ENCODE measurements around the gene EBF3. TPM values are rescaled to one million over a fixed set of nuclear protein-coding genes. Genes with fewer than 3 reads are reported as not detected.

EBF3 gene
- total RNA-seq, 1 donor from 2014 or later = 0.53 TPM

- H3K9me3 ChIP-seq = no peaks in the 10 kb centered on the region
- no peak overlapping the region for H3K27ac ChIP-seq
- peaks cover 26% of the 10 kb centered on the region for H3K27me3 ChIP-seq (ENCODE audit: low read depth)
- H3K4me1 ChIP-seq = no peaks in the 10 kb centered on the region
- H3K36me3 ChIP-seq = no peaks in the 10 kb centered on the region
- no peak for DNase-seq
- ATAC-seq = no peak
- H3K4me3 ChIP-seq = no peak overlapping the region
- TF ChIP-seq CTCF (IDR thresholded peaks at IDR 0.05) = no peak
- intact Hi-C loops (cut with DNase I) = no loop called here
Observed at GRCh38 chr10:129945064-129945463, 19.0 kb downstream of the EBF3 start.

- Histone ChIP-seq H3K36me3 (no peaks in the 10 kb centered on the region), H3K4me3 (no peak overlapping the region), H3K4me1 (no peaks in the 10 kb centered on the region), H3K27me3 (ENCODE audit: low read depth) (peaks cover 26% of the 10 kb centered on the region), H3K9me3 (no peaks in the 10 kb centered on the region), H3K27ac (no peak overlapping the region)
- no peak for DNase-seq
- intact Hi-C loops (cut with DNase I) = no loop called here
- TF ChIP-seq CTCF (IDR thresholded peaks at IDR 0.05) = no peak
- no peak for ATAC-seq
Observed at GRCh38 chr10:129944456-129944855, 19.6 kb downstream of the EBF3 start.

GRCh38 chr10:129942936-129943715, 20.9 kb downstream of the EBF3 start:
- H3K4me1 ChIP-seq = no peaks in the 10 kb centered on the region
- DNase-seq (no peak), ATAC-seq (no peak)
- H3K27ac ChIP-seq = no peak overlapping the region
- no peaks in the 10 kb centered on the region for H3K36me3 ChIP-seq
- H3K4me3 ChIP-seq = no peak overlapping the region
- H3K9me3 ChIP-seq = no peaks in the 10 kb centered on the region
- no peak for TF ChIP-seq CTCF (IDR thresholded peaks at IDR 0.05)
- intact Hi-C loops (cut with DNase I) = no loop called here
- H3K27me3 ChIP-seq (ENCODE audit: low read depth) = peaks cover 20% of the 10 kb centered on the region

- Histone ChIP-seq H3K27ac (no peak overlapping the region), H3K9me3 (no peaks in the 10 kb centered on the region), H3K36me3 (no peaks in the 10 kb centered on the region), H3K4me3 (no peak overlapping the region), H3K27me3 (ENCODE audit: low read depth) (peaks cover 20% of the 10 kb centered on the region), H3K4me1 (no peaks in the 10 kb centered on the region)
- intact Hi-C loops (cut with DNase I) = no loop called here
- DNase-seq (no peak), ATAC-seq (no peak)
- TF ChIP-seq CTCF (IDR thresholded peaks at IDR 0.05) = no peak
Observed at GRCh38 chr10:129942391-129942790, 21.7 kb downstream of the EBF3 start.

GRCh38 chr10:129942019-129942277, 22.1 kb downstream of the EBF3 start:
- Histone ChIP-seq H3K27me3 (ENCODE audit: low read depth) (peaks cover 20% of the 10 kb centered on the region), H3K36me3 (no peaks in the 10 kb centered on the region), H3K27ac (no peak overlapping the region), H3K4me3 (no peak overlapping the region), H3K4me1 (no peaks in the 10 kb centered on the region), H3K9me3 (no peaks in the 10 kb centered on the region)
- DNase-seq (no peak), ATAC-seq (no peak)
- no peak for TF ChIP-seq CTCF (IDR thresholded peaks at IDR 0.05)
- intact Hi-C loops (cut with DNase I) = no loop called here

Measured in lower lobe of right lung (tissue), 2 donors.